ENCODE measurements around the gene LMBRD2.
"Not testable (repeated sequence)": the region's sequence is repeated elsewhere in the genome, so short reads cannot be mapped to it uniquely, and the experiment has no call there.

The LMBRD2 gene

GRCh38 chr5:36160617-36161016, 8.9 kb upstream of the LMBRD2 start:
- no peak for DNase-seq

GRCh38 chr5:36158144-36158543, 6.5 kb upstream of the LMBRD2 start:
- peak; percentile 77 for DNase-seq

- no peak for DNase-seq
Observed at GRCh38 chr5:36156619-36157018, 4.9 kb upstream of the LMBRD2 start.

- peak; percentile 80 for DNase-seq
Observed at GRCh38 chr5:36156121-36156601, 4.5 kb upstream of the LMBRD2 start.

- DNase-seq = no peak
Observed at GRCh38 chr5:36155291-36155690, 3.6 kb upstream of the LMBRD2 start.

- no peak for DNase-seq
Observed at GRCh38 chr5:36153726-36154125, 2.0 kb upstream of the LMBRD2 start.

- no peak for DNase-seq
Observed at GRCh38 chr5:36153298-36153677, 1.6 kb upstream of the LMBRD2 start.

- DNase-seq = no peak
Observed at GRCh38 chr5:36152324-36153297, 924 bp upstream of the LMBRD2 start.

- peak; percentile 59 for DNase-seq
Observed at GRCh38 chr5:36150676-36151433, 832 bp downstream of the LMBRD2 start.

GRCh38 chr5:36147681-36148080, 4.0 kb downstream of the LMBRD2 start:
- DNase-seq = no peak

GRCh38 chr5:36146390-36146789, 5.3 kb downstream of the LMBRD2 start:
- DNase-seq = no peak

- DNase-seq = no peak
Observed at GRCh38 chr5:36145311-36145710, 6.4 kb downstream of the LMBRD2 start.

GRCh38 chr5:36138900-36139683, 12.6 kb downstream of the LMBRD2 start:
- no peak for DNase-seq

GRCh38 chr5:36136581-36136980, 15.1 kb downstream of the LMBRD2 start:
- DNase-seq = no peak

- DNase-seq = no peak
Observed at GRCh38 chr5:36135988-36136387, 15.7 kb downstream of the LMBRD2 start.

- not testable (repeated sequence) for DNase-seq
Observed at GRCh38 chr5:36133009-36133408, 18.7 kb downstream of the LMBRD2 start.

GRCh38 chr5:36129666-36130065, 22.0 kb downstream of the LMBRD2 start:
- DNase-seq = not testable (repeated sequence)

GRCh38 chr5:36128795-36129194, 22.9 kb downstream of the LMBRD2 start:
- DNase-seq = no peak

GRCh38 chr5:36125868-36126267, 25.8 kb downstream of the LMBRD2 start:
- no peak for DNase-seq

GRCh38 chr5:36111238-36111637, 40.4 kb downstream of the LMBRD2 start:
- DNase-seq = no peak

- DNase-seq = no peak
Observed at GRCh38 chr5:36108758-36109460, 42.8 kb downstream of the LMBRD2 start.

GRCh38 chr5:36105819-36106218, 45.9 kb downstream of the LMBRD2 start:
- no peak for DNase-seq

Data from right hindlimb (tissue), 1 donor.